NCI-H2029 treated with DMSO at 0.1 percent for 48 hours (cell line): Measurements from ENCODE around the gene CEP63.

ENCODE experiments used
- DNase-seq: peaks from one replicate; lab custom pipeline; 2025; lab: John Stamatoyannopoulos, UW

Gene CEP63

DNA sequence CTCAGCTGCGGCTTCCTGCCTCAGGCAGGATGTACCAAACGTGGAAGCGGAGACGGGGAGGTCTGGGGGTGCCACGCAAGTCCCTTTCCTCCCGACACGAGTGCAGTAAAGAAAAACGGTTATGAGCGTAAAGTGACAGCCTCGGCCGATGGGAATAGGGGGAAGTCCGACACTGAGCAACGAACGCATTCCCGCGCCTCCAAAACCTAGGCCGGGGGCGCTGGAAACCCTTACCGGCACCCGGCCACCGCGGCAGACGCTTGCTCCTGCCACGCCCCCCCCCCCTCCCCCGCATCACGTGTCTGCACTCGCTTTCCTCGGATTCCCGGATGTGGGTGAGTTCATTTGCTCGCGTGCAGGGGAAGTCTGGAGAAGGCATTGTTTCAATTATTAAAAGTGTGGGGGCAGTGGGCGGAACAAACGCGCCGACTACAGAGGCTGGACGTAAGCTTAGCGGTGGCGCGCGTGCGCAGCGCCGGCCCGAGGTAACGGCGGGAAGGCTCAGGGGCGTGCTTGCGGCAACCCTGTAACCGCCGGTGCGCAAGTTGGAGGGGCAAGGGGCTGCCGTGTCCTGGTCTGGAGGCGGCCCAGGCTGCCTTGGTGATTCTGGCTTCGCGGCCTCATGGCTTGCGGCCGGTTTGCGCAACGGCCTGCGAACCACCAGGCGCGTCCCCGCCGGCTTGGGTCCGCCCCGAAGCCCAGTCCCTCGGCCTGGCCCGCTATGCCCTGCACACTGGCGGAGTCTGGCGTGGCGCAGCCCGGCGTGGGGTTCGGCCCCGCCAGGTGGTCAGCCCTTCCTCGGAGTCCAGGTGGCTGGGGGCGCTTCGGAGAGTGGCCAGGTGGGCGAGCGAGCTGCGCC lies at the start of gene CEP63, which contains the start of gene ANAPC13:
Gene CEP63 (plus strand): TSS at position 340 of the 859 bp plus-strand sequence. CDS start 9,264 bp downstream, outside the sequence.
Gene ANAPC13 (minus strand): TSS at position 268 of the 859 bp plus-strand sequence. CDS start 3,081 bp downstream, outside the sequence.
- peak; percentile 91 for DNase-seq

- no peak for DNase-seq
These were observed 48.6 kb upstream of the CEP63 start for GRCh38 chr3:134437211-134437752.

DNA sequence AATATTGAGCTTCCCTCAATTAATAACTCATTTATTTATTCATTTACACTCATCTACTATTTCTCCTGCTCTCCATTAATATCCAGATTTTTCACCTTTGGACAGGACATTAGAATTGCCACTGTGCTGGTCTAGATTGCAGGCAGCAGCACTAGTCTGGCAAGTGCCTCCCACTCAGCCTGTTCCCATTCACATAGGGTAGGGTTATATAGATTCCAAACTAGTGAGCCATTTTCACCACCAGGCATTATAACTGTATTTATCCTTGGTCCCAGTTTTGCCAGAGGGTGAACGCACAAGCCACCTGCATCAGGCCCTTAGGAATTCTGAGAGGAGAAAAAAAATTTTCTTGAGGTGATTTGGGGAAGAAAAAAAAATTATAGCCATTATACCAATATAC lies 44.5 kb upstream of the CEP63 start:
- DNase-seq, result no peak

DNA sequence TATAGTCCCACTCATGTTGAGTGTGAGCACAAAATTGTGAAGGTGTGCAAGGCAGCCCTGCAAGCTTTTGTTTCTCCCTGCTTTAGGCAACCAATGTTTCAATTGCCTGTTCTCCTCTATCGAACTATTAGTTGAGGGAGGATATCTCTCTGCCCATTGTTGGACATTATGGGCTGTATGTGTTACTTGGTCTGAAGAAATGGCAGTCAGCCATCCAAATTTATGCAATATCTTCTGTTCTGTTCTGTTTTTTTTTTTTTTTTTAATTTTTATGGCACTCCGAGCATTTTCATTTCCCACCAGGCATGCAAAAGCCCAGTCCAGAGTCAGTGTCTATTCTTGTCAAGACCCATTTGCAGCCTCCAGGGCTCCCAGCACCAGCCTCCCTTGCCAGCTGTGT lies 44.0 kb upstream of the CEP63 start:
- no peak for DNase-seq

DNA sequence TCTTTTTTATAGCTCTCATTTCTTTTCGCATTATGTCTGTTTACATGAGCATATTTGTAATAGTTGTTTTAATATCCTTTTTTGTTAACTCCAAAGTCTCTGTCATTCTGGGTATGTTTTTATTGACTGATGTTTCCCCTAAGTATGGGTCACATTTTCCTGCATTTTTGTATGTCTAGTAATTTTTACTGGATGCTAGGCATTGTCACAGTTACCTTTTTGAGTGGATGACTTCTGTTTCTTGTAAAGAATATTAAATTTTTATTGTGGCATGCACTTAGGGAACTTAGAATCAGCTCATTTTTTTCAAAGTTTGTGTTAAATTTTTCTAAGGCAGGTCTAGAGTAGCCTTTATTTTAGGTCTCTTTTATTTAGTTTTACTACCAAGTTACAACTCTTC lies 40.8 kb upstream of the CEP63 start:
- DNase-seq, result no peak

DNA sequence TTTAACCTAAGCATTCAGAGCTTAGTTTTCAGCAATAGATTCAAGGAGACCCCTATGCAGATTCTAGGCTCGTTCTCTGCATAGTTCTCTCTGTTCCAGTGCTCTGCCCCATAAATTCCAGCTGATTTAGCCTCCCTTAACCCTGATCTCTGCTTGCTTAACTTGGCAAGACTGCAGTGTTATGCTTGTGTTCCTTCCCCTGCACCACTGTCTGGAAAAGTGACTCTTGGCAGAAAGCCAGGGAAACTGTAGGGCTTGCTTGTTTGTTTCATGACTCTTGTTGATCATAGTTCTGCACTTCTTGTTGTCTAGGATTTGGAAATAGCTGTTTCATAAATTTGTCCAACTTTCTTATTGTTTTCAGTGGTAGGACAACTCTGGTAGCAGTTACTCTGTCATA lies 40.2 kb upstream of the CEP63 start:
- DNase-seq, result no peak

DNA sequence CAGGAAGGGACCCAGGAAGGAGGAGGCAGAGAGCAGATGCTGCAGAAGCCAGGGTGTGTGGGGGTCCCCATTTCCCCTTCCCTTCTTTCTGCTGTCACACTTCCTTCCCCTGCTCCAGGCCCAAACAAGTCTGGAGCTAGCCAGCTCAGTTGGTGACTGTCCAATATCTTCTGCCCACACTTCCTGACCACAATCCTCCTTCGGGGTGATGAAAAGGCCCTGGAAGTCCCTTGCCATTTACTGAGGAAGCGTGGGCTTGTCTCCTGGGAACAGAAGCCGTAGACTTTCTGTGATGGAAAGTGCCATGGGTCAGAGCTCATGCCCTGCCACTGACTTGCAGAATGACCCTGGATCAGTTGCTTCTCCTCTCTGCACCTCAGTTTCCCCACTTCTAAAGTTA lies 39.1 kb upstream of the CEP63 start:
- DNase-seq, result no peak

DNA sequence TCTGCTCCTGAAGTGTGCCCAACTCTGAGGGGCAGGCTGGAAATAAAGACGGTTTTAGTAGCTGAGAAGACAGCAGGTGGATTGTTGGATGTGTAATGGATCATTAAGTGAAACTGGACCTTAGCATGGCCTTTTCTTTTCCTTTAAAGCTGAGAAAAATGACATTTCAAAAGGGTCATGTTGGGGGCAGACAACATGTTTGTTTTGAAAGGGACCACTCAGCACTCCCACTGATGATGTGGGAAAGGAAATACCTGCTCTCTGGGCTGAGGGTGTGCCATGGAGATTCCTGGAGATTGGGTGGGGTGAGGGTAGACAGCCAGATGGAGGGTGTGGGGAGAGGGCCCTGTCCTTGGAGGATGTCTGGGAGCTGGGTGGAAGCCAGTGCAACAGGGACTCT lies 38.5 kb upstream of the CEP63 start:
- no peak for DNase-seq

GRCh38 chr3:134448664-134449063 lies 37.2 kb upstream of the CEP63 start:
- no peak for DNase-seq

DNA sequence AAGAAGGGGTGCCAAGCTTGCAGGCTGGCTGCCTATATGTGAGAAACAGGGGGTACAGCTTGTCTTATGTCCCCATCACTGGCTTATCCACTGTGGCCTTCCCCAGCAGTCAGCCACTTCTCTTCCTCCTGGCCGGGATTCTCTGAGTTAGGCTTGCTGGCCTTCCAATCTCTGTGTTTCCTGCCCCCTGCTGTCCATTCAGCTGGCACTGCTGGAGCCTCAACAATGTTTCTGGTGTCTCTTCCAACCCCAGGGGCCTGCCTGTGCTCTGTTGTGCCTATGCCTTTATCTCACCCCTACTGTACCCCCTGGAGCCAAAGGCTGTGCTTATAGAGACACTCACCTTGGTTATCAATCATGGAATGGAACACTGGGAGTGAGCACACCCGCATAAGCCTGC lies 36.6 kb upstream of the CEP63 start:
- DNase-seq, result no peak

GRCh38 chr3:134449951-134450350 lies 35.9 kb upstream of the CEP63 start:
- DNase-seq, result no peak

- DNase-seq, result no peak
These were observed 32.2 kb upstream of the CEP63 start for GRCh38 chr3:134453631-134454030.

- no peak for DNase-seq
These were observed 28.3 kb upstream of the CEP63 start for GRCh38 chr3:134457376-134458074.

GRCh38 chr3:134458406-134458945 lies 27.4 kb upstream of the CEP63 start:
- no peak for DNase-seq

DNA sequence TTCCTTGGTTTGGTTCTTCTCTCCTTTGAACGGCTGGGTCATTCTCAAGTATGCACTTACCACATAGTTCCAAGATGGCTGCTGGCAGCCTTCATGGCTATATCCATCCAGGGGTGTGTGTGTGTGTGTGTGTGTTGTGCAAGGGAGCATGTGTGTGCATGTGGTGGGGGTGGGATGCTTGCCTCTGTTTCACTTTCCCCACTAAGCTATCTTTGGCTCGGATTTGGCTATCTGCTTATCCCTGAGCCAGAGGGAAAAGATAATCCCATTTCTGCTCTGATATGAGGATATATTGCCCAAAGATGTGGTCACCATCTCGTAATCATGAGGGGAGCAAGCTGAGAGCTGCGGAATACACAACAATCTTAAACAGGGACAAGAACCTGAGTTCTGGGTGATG lies 26.3 kb upstream of the CEP63 start:
- no peak for DNase-seq

- DNase-seq, result no peak
These were observed 24.9 kb upstream of the CEP63 start for GRCh38 chr3:134460965-134461364.

GRCh38 chr3:134462331-134462941 lies 23.4 kb upstream of the CEP63 start:
- no peak for DNase-seq

DNA sequence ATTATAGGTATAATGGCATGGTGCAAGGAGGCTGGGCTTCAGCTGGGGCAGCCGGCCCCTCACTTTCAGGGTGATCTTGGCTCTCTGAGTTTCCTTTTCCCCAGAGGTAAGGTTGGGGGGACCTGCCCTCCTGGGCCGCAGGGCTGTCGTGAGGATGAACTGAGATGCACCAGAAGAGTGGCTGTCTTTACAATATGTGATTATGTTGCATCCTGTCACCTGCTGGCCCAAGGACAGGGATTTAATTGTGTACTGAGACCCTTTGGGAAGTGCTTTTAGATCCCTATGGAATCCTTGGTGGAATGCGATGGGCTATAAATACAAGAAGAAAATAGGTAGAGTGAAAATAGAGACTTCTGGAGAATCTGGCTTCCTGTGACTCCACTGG lies 22.2 kb upstream of the CEP63 start:
- no peak for DNase-seq

DNA sequence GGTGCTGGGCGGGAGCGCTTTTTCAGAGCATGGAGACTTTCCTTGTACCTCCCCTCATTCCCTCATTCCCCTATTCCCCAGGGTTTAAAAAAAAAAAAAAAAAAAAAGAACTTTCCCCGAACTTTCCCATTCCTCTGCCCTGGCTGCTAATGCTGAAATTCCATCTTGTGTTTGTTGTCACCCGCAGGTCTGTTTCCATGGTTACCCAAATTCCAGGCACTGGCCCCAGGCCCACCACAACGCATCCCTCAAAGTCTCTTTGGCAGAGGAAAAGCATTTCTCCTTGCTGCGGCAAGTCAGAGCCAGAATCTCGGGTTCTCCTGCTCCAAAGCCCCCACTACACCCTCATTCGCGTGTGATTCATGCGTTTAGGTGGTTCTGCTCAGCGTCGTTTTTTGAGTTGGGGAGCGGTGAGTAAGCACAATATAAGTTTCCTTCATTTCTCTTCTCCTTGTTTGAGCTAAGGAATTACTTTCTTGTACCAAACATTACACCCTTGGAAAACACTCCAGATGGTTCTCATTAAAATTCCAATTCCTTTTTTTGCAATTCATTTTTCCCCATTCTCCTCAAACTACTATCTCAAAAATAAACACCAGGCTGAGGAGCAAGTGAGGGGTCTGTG lies 21.7 kb upstream of the CEP63 start:
- no peak for DNase-seq

- DNase-seq, result no peak
These were observed 21.0 kb upstream of the CEP63 start for GRCh38 chr3:134464689-134465365.

DNA sequence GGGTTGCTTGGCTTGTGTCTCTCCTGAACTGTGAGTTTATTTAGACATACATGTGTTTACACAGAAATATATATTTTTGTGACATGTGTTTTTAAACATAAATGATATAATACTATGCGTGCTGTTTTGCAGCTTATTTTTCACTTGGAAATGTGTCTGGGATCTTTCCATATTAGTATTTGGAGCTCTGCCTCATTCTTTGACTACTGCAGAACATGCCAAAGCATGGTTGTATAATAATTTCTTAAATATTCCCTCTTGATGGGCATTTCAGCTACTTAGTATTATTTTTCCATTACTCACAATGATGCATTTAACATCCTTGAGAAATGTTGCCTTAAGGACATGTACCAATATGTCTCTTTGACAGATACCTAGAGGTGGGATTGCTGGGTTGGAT lies 19.5 kb upstream of the CEP63 start:
- no peak for DNase-seq
